ENCODE measurements around the gene TLNRD1.

Gene TLNRD1

DNA sequence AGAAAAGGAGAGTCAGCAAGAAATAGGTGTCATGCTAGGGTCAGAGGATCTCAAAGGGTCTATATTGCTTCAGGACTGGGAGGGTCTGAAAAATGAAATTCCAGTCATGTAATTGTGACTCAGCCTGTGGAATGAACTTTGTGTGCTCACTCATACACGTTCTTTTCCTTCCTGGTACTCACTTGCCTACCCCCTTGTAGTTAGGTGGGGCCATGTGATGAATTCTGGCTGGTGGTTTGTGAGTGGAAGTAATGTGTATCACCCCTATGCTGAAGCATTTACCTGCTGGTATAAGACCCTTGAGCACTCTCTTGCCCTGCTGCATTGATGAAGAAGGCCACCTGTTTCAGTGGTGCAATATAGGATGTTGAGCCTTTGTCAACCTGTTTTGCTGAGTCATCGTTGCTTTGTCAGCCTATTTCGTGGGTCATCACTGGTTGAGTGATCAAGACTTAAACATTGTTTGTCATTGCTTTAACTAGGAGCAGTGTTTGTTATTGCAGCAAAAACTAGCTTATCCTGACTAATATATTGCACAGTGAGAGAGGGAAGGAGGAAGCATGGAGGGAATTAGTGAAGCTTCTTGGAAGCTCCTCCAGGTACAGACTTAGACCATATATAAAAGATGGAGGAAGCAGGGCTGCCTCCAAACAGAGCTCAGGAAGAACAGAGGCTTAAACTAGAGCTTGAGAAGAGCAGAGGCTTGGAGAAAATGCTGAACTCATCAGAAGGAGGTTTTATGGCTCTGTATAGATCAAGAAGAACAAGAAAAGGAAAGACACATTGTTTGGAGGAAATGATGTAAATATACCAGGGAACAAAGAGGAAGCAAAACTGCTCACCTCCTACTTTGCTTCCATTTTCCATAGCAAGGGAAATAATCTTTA lies 28.9 kb downstream of the TLNRD1 start:
- DNase-seq = no peak

DNA sequence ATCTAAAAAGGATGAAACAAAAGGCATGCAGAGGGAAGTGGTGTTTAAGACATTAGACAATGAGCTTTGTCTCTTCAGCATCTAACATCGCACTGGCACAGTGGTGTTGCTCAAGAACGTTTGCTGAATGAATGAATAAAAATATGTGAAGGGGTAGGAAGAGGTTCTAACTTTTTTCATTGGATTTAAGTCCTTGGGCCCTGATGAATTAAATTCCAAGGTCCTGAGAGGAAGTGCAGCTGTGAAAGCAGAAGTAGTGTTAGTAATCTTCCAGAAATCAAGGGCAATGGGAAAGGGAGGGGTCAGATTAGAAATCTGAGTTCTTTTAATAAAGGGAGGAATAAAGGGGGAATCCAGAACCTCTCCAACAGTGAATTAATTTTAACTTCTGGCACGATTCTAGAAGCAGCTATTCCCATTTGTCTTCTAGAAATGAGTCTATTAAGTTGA lies 29.6 kb downstream of the TLNRD1 start:
- DNase-seq = no peak

DNA sequence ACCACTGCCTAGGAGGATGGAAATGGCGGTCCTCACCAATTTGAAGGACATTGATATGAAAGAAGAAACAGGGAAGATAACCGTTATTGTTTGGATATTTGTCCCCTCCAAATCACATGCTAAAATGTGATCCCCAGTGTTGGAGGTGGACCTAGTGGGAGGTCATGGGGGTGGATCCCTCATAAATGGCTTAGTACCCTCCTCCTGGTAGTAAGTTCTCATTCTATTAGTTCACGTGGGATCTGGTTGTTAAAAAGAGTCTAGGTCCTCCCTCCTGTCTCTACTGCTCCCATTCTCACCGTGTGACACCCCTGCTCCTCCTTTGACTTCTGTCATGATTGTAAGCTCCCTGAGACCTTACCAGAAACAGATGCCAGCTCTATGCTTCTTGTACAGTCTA lies 30.5 kb downstream of the TLNRD1 start:
- DNase-seq = no peak

DNA sequence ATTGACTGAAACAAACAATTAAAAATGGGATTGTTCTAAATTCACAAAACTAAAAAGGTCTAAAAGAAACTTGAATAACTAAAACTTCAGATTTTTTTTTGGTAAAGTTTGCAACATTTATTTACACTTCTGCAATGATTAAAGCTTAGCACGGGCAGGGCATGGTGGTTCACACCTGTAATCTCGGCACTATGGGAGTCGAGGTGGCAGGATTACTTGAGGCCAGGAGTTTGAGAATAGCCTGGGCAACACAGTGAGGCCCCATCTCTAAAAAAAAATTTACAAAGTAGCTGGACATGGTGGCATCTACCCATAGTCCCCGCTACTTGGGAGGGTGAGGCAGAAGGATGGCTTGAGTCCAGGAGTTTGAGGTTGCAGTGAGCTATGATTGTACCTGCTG lies 31.6 kb downstream of the TLNRD1 start:
- no peak for DNase-seq

DNA sequence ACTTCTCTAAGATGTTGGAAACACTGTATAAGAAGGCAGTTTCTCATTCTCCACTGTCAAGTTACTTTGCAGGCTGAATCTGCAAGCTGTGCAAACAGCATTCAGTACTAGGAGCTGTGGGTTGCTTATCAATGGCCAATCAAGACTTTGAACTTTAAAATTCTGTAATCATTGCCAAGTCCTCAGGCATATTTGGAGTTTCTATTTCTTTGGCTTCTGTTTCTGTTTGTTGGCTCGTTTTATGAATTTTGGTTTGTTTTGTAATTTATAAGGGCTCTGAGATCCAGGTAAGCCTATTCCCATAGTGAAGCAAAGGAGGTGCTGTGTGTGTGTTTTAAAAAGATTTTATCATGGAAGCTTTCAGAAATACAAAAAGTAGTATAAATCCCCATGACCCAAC lies 32.1 kb downstream of the TLNRD1 start:
- DNase-seq = no peak

DNA sequence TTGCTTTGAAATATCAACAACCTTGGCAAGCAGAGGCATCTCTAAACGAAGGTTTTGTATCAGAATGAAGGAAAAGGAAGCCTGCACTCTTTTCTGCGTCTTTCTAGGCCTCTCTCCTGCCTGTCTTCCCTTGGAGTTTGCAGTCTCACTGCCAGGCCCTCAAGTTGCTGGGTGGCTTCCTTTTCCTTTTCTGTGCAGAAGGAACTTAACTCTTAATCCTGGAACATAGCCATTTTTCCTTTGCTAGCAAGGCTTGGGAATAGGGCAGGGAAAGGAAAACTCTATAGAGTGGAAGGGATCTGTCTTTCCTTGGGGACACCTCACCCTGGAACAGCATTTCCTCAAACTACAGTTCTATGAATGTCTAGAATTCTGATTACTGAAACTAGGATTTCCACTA lies 32.8 kb downstream of the TLNRD1 start:
- no peak for DNase-seq

DNA sequence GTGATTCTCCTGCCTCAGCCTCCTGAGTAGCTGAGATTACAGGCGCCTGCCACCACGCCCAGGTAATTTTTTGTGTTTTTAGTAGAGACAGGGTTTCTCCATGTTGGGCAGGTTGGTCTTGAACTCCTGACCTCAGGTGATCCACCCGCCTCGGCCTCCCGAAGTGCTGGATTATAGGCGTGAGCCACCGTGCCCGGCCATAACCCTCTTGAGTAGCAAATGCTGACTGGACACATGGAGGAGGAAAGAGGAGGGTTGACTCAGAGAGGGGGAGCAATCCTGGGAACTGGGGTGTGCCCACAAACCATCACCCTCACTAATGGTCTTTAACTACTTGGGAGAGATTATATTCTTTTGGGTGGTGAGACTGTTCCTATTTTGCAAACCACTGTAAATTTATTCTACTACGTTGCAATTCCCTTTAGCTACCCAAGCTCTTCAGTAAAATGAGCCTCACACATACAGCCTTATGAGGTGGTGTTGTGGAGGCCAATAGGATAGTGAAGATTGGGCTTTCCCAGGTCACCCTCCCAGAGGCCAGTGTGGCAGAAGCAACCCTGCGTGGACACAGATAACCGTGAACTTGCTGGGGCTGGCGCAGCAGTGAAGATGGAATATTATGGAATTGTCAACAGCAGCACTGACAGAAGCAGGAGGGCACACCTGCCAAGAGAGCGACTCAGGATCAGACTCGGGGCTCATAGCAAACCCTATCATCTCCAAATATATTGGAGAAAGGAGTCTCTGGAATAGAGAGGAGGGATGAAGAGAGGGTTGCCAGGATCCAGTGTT lies 37.4 kb downstream of the TLNRD1 start:
- DNase-seq = no peak

DNA sequence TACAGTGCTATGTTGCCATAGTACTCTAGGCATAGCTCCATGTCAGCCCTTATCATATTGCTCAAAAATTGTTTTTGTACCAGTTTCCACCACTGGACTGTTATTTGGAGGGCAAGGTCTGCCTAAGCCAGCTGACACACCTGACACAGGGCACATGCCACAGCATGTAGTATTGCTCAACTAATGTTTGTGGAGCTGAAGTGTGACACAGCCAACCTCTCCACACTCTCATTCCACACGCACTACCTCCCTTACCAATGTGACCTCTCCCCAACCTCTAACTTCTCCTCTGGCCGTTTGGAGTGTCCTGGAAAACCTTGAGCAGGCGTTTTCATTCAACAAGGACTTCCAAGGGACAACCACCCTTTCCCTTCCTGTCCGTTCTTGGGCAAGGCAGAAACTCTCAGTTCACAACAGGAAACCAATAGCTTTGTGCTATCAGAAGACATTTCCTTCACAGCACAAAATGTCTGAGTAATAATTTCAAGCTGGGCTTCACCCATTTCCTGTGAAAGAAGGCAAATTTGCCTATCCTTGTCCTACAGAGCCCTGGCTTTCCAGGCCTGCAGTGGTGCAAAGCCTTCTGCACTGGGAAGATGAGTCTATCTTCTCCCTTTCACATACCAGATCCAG lies 38.4 kb downstream of the TLNRD1 start:
- DNase-seq = no peak

DNA sequence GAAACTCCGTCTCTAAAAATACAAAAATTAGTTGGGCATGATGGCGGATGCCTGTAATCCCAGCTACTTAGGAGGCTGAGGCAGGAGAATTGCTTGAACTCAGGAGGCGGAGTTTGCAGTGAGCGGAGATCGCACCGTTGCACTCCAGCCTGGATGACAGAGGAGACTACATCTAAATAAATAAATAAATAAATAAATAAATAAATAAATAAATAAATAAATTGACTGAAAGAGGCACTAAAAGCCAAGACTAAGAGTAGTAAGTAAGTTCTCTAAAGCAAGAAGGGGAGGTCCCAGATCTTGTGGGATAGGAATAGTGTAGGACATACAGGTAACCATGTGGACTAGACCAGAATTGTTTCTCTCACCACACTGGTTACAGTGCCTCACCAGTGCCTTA lies 40.0 kb downstream of the TLNRD1 start:
- no peak for DNase-seq

DNA sequence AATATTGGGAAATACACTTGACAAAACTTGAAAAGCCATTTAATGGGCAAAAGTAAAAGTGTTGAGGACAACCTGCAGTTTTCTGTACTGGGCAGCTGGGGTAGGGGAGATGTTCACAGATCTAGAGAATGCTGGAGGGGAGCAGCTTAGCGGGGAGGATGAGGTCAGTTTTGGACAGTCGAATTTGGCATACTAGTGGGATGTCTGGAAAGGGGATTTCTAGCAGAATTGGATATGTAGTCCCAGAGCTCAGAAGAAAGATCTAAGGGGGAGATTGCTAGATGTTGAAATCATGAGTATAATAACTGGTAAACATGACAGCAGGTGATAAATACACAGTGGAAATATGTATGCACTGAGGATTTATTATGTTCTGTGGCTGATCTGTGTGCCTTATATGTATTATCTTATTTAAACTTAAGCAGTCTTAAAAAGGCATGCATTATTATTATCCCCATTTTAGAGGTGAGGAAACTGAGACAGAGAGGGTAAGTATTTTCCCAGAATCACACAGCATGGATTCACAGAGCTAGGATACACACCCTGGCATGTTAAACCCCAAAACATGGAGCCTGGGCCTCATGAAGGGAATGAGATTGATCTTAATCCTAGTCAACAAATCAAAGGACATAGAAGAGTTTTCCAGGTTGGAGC lies 42.7 kb downstream of the TLNRD1 start:
- DNase-seq = no peak

DNA sequence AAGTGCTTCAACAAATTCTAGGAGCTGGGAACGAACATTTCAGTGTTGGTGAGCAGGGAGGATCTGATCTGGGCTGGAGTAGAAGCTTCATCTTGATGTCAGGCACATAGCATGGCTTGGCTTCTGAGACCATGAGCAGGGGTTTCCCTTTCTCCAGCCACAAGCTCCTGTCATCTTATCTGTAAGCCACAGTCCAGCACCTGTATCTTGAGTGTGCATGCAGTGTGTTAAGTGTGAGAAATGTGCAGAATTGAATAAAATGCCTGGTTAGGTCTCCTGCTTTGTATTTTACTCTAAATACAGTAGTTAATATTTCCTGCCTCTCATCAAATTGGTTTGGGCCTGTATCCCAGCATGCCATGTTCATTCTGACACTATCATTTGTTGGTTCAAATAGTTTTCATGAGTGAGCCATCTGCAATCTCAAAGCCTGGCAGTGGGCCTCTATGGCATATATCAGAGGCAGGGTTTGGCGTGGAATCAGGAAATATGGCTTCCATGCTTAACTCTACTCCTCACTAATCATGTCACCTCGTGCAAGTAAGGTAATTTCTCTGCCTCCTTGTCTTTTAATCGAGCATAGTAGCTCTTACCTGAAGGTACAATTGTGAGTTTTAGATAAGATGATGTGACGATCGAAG lies 43.3 kb downstream of the TLNRD1 start:
- DNase-seq = no peak

DNA sequence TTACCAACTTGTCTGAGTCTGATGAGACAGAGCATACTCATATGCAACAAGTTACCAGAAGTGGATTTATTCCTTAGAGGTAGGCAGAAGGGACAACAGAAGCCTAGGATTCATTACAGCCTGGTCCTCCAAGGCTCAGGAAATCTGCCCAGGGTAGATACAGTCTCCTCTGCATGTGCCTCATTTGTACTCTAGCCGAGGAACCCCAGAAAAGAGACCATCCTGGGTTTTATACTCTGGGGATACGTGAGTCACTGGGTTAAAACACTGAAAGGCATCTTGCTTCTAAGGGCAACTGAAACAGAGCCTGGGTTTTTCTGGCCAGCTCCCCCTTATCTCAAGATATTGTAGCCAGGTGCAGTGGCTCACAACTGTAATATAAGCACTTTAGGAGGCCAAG lies 45.6 kb downstream of the TLNRD1 start:
- no peak for DNase-seq

DNA sequence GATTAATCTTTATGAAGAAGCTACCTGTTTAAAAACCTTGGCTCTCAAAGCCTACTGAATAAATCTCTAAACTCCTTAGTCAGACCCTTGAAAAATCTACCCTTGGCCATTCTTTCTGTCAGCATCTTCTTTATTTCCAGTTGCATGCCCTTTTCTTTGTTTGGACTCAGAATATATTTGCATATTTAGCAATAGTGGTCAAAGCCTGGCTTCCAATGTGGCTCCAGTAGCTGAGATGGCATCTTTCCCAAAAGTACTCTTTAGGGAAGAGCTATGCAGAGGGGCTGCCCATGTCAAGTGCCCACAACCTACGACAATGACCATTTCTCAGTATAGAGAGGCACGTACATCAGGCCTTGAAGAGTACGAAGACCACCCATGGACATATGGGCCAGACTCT lies 47.2 kb downstream of the TLNRD1 start:
- DNase-seq = no peak

DNA sequence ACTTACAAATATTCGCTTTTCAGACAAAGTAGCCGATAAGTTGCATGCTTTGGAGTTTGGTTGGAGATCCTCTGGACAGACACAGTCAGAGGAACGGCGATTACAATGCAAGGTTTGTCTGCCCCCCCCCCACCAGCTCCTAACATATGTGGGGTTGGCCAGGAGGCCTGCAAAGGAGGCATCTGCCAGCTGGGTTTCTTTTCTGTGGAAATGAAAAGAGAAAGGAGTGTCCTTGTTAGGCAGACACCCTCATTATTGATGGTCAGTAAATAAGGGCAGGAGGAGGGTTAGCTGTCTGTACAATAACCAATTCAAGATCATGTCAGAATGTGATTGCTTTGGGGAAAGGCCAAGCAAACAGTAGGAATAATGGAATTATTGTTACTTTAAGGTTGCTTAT lies 49.1 kb downstream of the TLNRD1 start:
- no peak for DNase-seq

DNA sequence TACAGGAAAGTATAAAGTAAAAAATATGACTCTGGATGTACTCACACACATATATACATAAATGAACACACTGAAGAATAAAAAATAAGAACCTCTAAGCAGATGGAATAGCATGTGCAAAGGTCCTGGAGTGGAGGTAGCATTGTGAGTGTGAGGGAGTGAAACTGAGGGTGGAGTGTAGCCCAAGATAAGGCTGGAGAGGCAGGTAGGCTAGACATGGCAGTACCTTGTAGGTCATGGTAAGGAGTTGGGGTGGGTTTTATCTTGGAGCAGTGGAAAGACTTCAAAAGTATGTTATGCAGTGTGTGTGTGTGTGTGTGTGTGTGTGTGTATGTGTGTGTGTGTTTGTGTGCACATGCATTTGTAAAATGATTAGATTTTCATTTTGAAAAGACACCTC lies 49.5 kb downstream of the TLNRD1 start:
- DNase-seq = no peak

DNA sequence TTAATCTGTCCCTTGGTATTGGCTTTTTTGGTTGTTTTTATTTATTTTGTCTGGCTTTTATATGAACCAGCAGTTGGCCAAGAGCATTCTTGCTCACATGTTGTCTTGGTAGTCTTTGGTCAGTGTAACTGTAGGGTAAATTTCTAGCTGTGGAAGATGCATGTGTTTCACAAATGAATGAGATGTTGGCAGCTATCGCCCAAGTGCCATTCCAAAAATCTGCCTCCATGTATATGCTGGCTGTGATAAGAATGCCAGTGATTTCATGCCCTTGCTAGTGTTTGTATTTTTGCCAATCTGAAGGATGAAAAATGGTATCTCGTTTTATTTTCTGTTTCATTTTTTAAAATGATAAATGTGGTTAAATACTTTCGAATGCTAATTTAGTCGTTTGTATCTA lies 50.1 kb downstream of the TLNRD1 start:
- DNase-seq = no peak

DNA sequence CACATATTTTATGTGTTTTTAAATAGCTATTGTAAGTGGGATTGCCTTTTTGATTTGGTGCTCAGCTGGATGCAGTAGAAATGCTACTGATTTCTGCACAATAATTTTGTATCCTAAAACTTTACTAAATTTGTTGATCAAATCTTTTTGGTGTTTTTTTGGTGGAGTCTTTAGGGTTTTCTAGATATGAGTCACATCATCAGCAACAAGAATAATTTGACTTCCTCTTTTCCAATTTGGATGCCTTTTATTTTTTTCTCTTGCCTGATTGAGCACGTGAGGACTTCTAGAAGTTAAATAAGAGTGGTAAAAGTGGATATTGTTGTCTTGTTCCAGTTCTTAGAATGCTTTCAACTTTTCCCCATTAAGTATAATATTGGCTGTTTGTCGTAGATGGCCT lies 51.3 kb downstream of the TLNRD1 start:
- DNase-seq = no peak

DNA sequence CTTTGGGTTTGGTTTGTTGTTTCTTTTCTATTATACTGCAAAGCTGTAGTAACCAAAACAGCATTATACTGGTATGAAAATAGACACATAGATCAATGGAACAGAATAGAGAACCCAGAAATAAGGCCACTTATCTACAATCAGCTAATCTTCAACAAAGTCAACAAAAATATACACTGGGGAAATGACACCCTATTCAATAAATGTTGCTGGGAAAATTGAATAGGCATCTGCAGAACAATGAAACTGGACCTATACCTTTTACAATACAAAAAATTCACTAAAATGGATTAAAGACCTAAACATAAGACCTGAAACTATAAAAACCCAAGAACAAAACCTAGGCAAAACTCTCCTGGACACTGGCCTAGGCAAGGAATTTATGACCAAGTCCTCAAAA lies 52.9 kb downstream of the TLNRD1 start:
- no peak for DNase-seq

DNA sequence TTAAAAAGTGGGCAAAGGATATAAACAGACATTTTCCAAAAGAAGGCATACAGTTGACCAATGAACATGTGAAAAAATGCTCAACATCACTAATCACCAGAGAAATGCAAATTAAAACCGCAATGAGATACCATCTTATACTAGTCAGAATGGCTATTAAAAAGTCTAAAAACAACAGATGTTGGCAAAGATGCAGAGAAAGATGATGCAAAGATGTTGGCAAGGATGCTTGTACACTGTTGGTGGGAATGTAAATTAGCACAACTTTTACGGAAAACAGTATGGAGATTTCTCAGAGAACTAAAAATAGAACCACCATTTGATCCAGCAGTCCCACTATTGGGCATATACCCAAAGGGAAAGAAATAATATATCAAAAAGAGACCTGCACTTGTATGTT lies 53.5 kb downstream of the TLNRD1 start:
- DNase-seq = no peak
